SK-N-SH treated with all-trans-retinoic acid at 6 μM for 48 hours (cell line): ENCODE data around the gene H19.

Source experiments
- ARNTL ChIP-seq: fragments of 450-650 bp; formaldehyde crosslinking; IDR thresholded peaks from 2 replicates; pipeline ENCODE4 v1.5.0; 2020; ENCODE audit warnings: low read depth, mild to moderate bottlenecking, moderate library complexity, borderline replicate concordance
- CSRNP3 ChIP-seq: fragments of 250-450 bp; sonication (Bioruptor Pico); IDR thresholded peaks from 2 replicates; pipeline ENCODE4 v1.5.1; 2021; ENCODE audit warnings: mild to moderate bottlenecking, moderate library complexity
- ESRRG ChIP-seq: fragments of 250-450 bp; sonication (Bioruptor Pico); IDR thresholded peaks from 2 replicates; pipeline ENCODE4 v1.6.1; 2021; ENCODE audit warnings: mild to moderate bottlenecking
- GLIS3 ChIP-seq: fragments of 250-450 bp; sonication (Bioruptor Pico); IDR thresholded peaks from 2 replicates; pipeline ENCODE4 v1.5.0; 2020; ENCODE audit warnings: mild to moderate bottlenecking, moderate library complexity
- RARB ChIP-seq: fragments of 250-450 bp; sonication (Bioruptor Pico); IDR thresholded peaks from 2 replicates; pipeline ENCODE4 v1.8.0; 2021; ENCODE audit warnings: mild to moderate bottlenecking, moderate library complexity
- TCF4 ChIP-seq: fragments of 250-450 bp; sonication (Bioruptor Pico); IDR thresholded peaks from 2 replicates; pipeline ENCODE4 v1.8.0; 2021; ENCODE audit warnings: mild to moderate bottlenecking, moderate library complexity, borderline replicate concordance
- ZC3H10 ChIP-seq: fragments of 250-450 bp; sonication (Bioruptor Pico); IDR thresholded peaks from 2 replicates; pipeline ENCODE4 v1.5.1; 2021; ENCODE audit warnings: mild to moderate bottlenecking, moderate library complexity
- ZFP3 ChIP-seq: fragments of 250-450 bp; sonication (Bioruptor Pico); IDR thresholded peaks from 2 replicates; pipeline ENCODE4 v1.5.0; 2020; ENCODE audit warnings: mild to moderate bottlenecking, moderate library complexity
- ZNF565 ChIP-seq: fragments of 450-650 bp; formaldehyde crosslinking; conservative IDR thresholded peaks from 2 replicates; pipeline ENCODE4 v1.5.0; 2020; ENCODE audit warnings: low read depth, mild to moderate bottlenecking, moderate library complexity
- ZNF70 ChIP-seq: fragments of 450-650 bp; formaldehyde crosslinking; IDR thresholded peaks from 2 replicates; pipeline ENCODE4 v1.5.0; 2020; ENCODE audit warnings: mild to moderate bottlenecking, moderate library complexity
- ZNF8 ChIP-seq: fragments of 450-650 bp; formaldehyde crosslinking; IDR thresholded peaks from 2 replicates; pipeline ENCODE4 v1.5.0; 2020; ENCODE audit warnings: mild to moderate bottlenecking, moderate library complexity
- TF ChIP-seq, protein P1 (sequence below): fragments of 250-450 bp; sonication (Bioruptor Pico); IDR thresholded peaks from 2 replicates; pipeline ENCODE4 v1.5.1; 2020; ENCODE audit warnings: low read depth, mild to moderate bottlenecking, moderate library complexity
- TF ChIP-seq, protein P2 (sequence below): fragments of 250-450 bp; sonication (Bioruptor Pico); IDR thresholded peaks from 2 replicates; pipeline ENCODE4 v1.8.0; 2020; ENCODE audit warnings: mild to moderate bottlenecking, moderate library complexity, borderline replicate concordance
- TF ChIP-seq, protein P3 (sequence below): fragments of 250-450 bp; sonication (Bioruptor Pico); IDR thresholded peaks from 2 replicates; pipeline ENCODE4 v1.5.0; 2020; ENCODE audit warnings: mild to moderate bottlenecking, moderate library complexity

- TF ChIP-seq CSRNP3 (CRISPR knock-in tag) (no peak), ARNTL (CRISPR knock-in tag) (no peak), ESRRG (CRISPR knock-in tag) (no peak), ZC3H10 (CRISPR knock-in tag) (no peak), ZNF70 (no peak), GLIS3 (CRISPR knock-in tag) (no peak), RARB (no peak), TCF4 (no peak), ZFP3 (no peak), ZNF8 (CRISPR knock-in tag) (no peak), ZNF565 (CRISPR knock-in tag) (no peak)
- TF ChIP-seq, protein P1, sequence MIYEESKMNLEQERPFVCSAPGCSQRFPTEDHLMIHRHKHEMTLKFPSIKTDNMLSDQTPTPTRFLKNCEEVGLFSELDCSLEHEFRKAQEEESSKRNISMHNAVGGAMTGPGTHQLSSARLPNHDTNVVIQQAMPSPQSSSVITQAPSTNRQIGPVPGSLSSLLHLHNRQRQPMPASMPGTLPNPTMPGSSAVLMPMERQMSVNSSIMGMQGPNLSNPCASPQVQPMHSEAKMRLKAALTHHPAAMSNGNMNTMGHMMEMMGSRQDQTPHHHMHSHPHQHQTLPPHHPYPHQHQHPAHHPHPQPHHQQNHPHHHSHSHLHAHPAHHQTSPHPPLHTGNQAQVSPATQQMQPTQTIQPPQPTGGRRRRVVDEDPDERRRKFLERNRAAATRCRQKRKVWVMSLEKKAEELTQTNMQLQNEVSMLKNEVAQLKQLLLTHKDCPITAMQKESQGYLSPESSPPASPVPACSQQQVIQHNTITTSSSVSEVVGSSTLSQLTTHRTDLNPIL (CRISPR knock-in tag): no peak
- TF ChIP-seq, protein P2, sequence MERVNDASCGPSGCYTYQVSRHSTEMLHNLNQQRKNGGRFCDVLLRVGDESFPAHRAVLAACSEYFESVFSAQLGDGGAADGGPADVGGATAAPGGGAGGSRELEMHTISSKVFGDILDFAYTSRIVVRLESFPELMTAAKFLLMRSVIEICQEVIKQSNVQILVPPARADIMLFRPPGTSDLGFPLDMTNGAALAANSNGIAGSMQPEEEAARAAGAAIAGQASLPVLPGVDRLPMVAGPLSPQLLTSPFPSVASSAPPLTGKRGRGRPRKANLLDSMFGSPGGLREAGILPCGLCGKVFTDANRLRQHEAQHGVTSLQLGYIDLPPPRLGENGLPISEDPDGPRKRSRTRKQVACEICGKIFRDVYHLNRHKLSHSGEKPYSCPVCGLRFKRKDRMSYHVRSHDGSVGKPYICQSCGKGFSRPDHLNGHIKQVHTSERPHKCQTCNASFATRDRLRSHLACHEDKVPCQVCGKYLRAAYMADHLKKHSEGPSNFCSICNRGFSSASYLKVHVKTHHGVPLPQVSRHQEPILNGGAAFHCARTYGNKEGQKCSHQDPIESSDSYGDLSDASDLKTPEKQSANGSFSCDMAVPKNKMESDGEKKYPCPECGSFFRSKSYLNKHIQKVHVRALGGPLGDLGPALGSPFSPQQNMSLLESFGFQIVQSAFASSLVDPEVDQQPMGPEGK (CRISPR knock-in tag): no peak
- TF ChIP-seq, protein P3, sequence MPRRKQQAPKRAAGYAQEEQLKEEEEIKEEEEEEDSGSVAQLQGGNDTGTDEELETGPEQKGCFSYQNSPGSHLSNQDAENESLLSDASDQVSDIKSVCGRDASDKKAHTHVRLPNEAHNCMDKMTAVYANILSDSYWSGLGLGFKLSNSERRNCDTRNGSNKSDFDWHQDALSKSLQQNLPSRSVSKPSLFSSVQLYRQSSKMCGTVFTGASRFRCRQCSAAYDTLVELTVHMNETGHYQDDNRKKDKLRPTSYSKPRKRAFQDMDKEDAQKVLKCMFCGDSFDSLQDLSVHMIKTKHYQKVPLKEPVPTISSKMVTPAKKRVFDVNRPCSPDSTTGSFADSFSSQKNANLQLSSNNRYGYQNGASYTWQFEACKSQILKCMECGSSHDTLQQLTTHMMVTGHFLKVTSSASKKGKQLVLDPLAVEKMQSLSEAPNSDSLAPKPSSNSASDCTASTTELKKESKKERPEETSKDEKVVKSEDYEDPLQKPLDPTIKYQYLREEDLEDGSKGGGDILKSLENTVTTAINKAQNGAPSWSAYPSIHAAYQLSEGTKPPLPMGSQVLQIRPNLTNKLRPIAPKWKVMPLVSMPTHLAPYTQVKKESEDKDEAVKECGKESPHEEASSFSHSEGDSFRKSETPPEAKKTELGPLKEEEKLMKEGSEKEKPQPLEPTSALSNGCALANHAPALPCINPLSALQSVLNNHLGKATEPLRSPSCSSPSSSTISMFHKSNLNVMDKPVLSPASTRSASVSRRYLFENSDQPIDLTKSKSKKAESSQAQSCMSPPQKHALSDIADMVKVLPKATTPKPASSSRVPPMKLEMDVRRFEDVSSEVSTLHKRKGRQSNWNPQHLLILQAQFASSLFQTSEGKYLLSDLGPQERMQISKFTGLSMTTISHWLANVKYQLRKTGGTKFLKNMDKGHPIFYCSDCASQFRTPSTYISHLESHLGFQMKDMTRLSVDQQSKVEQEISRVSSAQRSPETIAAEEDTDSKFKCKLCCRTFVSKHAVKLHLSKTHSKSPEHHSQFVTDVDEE (CRISPR knock-in tag): no peak
Observed at GRCh38 chr11:1988667-1989317, 8.8 kb downstream of the H19 start.
